ENCODE results near the gene ATAT1.

ATAT1 gene

DNA sequence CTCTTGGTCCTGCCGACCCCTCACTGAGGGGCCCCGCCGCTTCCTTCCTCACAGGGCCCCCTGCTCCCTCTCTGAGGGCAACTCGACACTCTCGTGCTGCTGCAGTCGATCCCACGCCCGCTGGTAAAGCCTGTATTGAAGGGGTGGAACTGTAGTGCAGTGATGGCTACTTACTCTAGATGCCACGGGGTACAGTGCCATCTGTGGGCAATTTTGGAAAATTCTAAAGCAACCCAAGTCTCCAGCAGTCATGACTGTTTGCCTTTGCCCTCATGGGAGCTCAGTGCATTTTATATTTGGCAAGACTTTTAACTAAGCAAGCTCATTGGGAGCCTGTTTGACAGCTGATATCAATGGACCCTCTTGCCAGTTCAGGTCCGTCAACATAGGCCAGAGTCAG, 13.8 kb downstream of the ATAT1 start:
- DNase-seq (ENCODE audit: low read depth): no peak
- TF ChIP-seq CTCF (IDR thresholded peaks at IDR 0.05; ENCODE audit: low read depth, low read length, missing control alignments): no peak
- H3K4me3 ChIP-seq (ENCODE audit: low read depth, low read length): no peak overlapping the region

DNA sequence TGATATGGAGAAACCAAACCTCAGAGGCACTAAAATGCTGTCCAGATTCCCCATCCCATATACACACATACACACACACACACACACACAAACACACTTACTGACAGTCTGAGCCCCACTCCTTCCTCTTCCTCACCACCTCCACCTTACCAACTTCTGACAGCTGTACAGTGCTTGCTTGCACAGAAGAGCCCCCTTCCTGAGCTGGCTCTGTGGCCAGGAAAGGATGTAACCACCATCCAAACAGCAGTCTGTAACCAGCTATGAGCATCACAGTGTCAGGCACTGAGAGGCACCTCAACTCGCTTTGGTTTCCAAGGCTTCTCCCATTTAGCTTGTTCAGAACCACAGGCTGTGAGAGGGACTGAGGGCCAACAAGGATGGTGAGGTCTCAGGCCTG, 14.4 kb downstream of the ATAT1 start:
- H3K4me3 ChIP-seq (ENCODE audit: low read depth, low read length): no peak overlapping the region
- DNase-seq (ENCODE audit: low read depth): no peak

GRCh38 chr6:30643656-30644055, 17.0 kb downstream of the ATAT1 start:
- no peak overlapping the region for H3K4me3 ChIP-seq (ENCODE audit: low read depth, low read length)
- TF ChIP-seq CTCF (IDR thresholded peaks at IDR 0.05; ENCODE audit: low read depth, low read length, missing control alignments): no peak
- no peak for DNase-seq (ENCODE audit: low read depth)

More for the DNA sequence above, 14.4 kb downstream of the ATAT1 start:
- no peak for TF ChIP-seq CTCF (IDR thresholded peaks at IDR 0.05; ENCODE audit: low read depth, low read length, missing control alignments)

- DNase-seq (ENCODE audit: low read depth): no peak
- H3K4me3 ChIP-seq (ENCODE audit: low read depth, low read length): no peak overlapping the region
- TF ChIP-seq CTCF (IDR thresholded peaks at IDR 0.05; ENCODE audit: low read depth, low read length, missing control alignments): no peak
Measured at GRCh38 chr6:30644769-30645168, 18.1 kb downstream of the ATAT1 start.

DNA sequence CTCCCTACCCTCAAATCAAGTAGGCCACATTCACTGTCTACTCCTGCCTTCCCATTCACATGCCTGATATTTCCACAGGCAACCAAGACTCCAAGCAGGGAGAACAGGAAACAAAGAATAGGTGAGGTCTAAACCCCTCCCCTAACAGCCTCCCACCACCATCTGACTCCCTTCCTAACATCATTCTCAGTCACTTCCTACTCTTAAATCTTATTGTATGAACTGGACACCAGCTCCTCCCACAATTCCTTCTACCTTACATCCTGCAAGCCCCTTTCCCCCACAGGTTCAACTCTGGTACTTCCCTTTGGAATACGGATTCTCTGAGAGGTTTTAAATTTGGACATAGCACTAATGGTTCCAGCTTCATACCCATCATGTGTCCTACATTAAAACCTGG, 19.3 kb downstream of the ATAT1 start:
- H3K4me3 ChIP-seq (ENCODE audit: low read depth, low read length): no peak overlapping the region
- no peak for DNase-seq (ENCODE audit: low read depth)
- TF ChIP-seq CTCF (IDR thresholded peaks at IDR 0.05; ENCODE audit: low read depth, low read length, missing control alignments): no peak

- peak; percentile 88 for DNase-seq (ENCODE audit: low read depth)
- peak within 1 kb of the TSS; percentile 90 for H3K4me3 ChIP-seq (ENCODE audit: low read depth, low read length)
- TF ChIP-seq CTCF (IDR thresholded peaks at IDR 0.05; ENCODE audit: low read depth, low read length, missing control alignments): no peak
Measured at GRCh38 chr6:30646450-30647241, 20.0 kb downstream of the ATAT1 start, which contains the start of gene C6orf136. TSS of gene C6orf136 (plus strand) at chr6:30647133. CDS start at chr6:30647232, 99 bp downstream.
